Smooth muscle cell (in vitro differentiated cells): ENCODE data around the gene GRM3. TPM values are rescaled to one million over a fixed set of nuclear protein-coding genes. Genes with fewer than 3 reads are reported as not detected.

Source experiments
- DNase-seq: peaks from one replicate; lab custom pipeline; 2025; ENCODE audit not compliant: unreplicated experiment; lab: John Stamatoyannopoulos, UW
- H2AFZ ChIP-seq: fragments of 200-600 bp; sonication (generic); 2 replicates; pipeline ENCODE4 v1.6.0; 2016; ENCODE audit warnings: antibody characterized with exemption, low read depth, mild to moderate bottlenecking
- H3F3A ChIP-seq: fragments of 200-600 bp; sonication (generic); 2 replicates; pipeline ENCODE4 v1.6.0; 2017; ENCODE audit warnings: antibody characterized with exemption, low read depth
- H3K27ac ChIP-seq: fragments of 200-600 bp; sonication (generic); 2 replicates; pipeline ENCODE4 v1.5.1; 2016; ENCODE audit warnings: low read depth, mild to moderate bottlenecking
- H3K27me3 ChIP-seq: fragments of 200-600 bp; sonication (generic); 2 replicates; pipeline ENCODE4 v1.6.1; 2016; ENCODE audit warnings: low read depth, mild to moderate bottlenecking
- H3K36me3 ChIP-seq: fragments of 200-600 bp; sonication (generic); 2 replicates; pipeline ENCODE4 v1.5.1; 2016; ENCODE audit warnings: low read depth
- H3K4me1 ChIP-seq: fragments of 200-600 bp; sonication (generic); 2 replicates; pipeline ENCODE4 v1.5.1; 2016; ENCODE audit warnings: low read depth
- H3K4me2 ChIP-seq: fragments of 200-600 bp; sonication (generic); 2 replicates; pipeline ENCODE4 v1.6.0; 2016; ENCODE audit warnings: mild to moderate bottlenecking
- H3K4me3 ChIP-seq: fragments of 200-600 bp; sonication (generic); 2 replicates; pipeline ENCODE4 v1.5.1; 2016; ENCODE audit warnings: mild to moderate bottlenecking
- H3K79me2 ChIP-seq: fragments of 200-600 bp; sonication (generic); 2 replicates; pipeline ENCODE4 v1.6.0; 2016; ENCODE audit warnings: low read depth, mild to moderate bottlenecking
- H3K9ac ChIP-seq: fragments of 200-600 bp; sonication (generic); 2 replicates; pipeline ENCODE4 v1.6.0; 2016; ENCODE audit warnings: low read depth
- H3K9me3 ChIP-seq: fragments of 200-600 bp; sonication (generic); replicated peaks from 2 replicates; pipeline ENCODE4 v1.5.1; 2016; ENCODE audit warnings: low read depth
- H4K20me1 ChIP-seq: fragments of 200-600 bp; sonication (generic); 2 replicates; pipeline ENCODE4 v1.6.0; 2016; ENCODE audit warnings: low read depth
- WGBS: methylation state at CpG from one replicate; pipeline ENCODE4 v1.1.7; 2016; ENCODE audit warnings: low lambda C conversion rate; 5-methylcytosine and 5-hydroxymethylcytosine counted together
- polyA plus RNA-seq: library from polyadenylated mRNA; unstranded; fragments of >200 nt; fragmentation: Nextera tagmentation; extraction: Ambion mirVana; gene quantifications from 2 replicates; pipeline ENCODE4 v1.2.1, GENCODE V29; 2016
- total RNA-seq: library from RNA; depleted of rRNA; stranded (reverse); fragments of >200 nt; gene quantifications from 2 replicates; pipeline ENCODE4 v1.2.3, GENCODE V29; 2014
- TF ChIP-seq, protein P1 (sequence below): fragments of 200-600 bp; sonication (generic); IDR thresholded peaks from 2 replicates; pipeline ENCODE4 v1.5.1; 2017; ENCODE audit warnings: borderline replicate concordance, mild to moderate bottlenecking, antibody characterized with exemption; ENCODE audit not compliant: insufficient read depth, poor library complexity, severe bottlenecking

The GRM3 gene
- total and polyA plus RNA-seq, 2 experiments from 2014 or later = 0.35 TPM; not detected in 1

- WGBS = 85% methylated on average over 3 of the region's 3 CpGs
- Histone ChIP-seq H2AFZ (no peak overlapping the region), H3K4me2 (no peak overlapping the region), H3K4me1 (peaks cover 18% of the 10 kb centered on the region), H3K36me3 (no peaks in the 10 kb centered on the region), H3K4me3 (no peak overlapping the region), H3K9me3 (no peaks in the 10 kb centered on the region), H3K9ac (no peak overlapping the region), H3F3A (no peaks in the 10 kb centered on the region), H3K27ac (no peak overlapping the region), H4K20me1 (no peaks in the 10 kb centered on the region), H3K79me2 (no peaks in the 10 kb centered on the region), H3K27me3 (no peaks in the 10 kb centered on the region)
- TF ChIP-seq, protein P1, sequence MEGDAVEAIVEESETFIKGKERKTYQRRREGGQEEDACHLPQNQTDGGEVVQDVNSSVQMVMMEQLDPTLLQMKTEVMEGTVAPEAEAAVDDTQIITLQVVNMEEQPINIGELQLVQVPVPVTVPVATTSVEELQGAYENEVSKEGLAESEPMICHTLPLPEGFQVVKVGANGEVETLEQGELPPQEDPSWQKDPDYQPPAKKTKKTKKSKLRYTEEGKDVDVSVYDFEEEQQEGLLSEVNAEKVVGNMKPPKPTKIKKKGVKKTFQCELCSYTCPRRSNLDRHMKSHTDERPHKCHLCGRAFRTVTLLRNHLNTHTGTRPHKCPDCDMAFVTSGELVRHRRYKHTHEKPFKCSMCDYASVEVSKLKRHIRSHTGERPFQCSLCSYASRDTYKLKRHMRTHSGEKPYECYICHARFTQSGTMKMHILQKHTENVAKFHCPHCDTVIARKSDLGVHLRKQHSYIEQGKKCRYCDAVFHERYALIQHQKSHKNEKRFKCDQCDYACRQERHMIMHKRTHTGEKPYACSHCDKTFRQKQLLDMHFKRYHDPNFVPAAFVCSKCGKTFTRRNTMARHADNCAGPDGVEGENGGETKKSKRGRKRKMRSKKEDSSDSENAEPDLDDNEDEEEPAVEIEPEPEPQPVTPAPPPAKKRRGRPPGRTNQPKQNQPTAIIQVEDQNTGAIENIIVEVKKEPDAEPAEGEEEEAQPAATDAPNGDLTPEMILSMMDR = no peak
- DNase-seq = no peak
These were observed 101.5 kb downstream of the GRM3 start for GRCh38 chr7:86745013-86745745.

GRCh38 chr7:86747698-86748097 is 104.0 kb downstream of the GRM3 start:
- Histone ChIP-seq H3K9me3 (no peaks in the 10 kb centered on the region), H4K20me1 (no peaks in the 10 kb centered on the region), H3K4me2 (no peak overlapping the region), H3K9ac (no peak overlapping the region), H3K79me2 (no peaks in the 10 kb centered on the region), H2AFZ (no peak overlapping the region), H3K4me1 (peaks cover 18% of the 10 kb centered on the region), H3F3A (no peaks in the 10 kb centered on the region), H3K27me3 (no peaks in the 10 kb centered on the region), H3K27ac (no peak overlapping the region), H3K4me3 (no peak overlapping the region), H3K36me3 (no peaks in the 10 kb centered on the region)
- WGBS = 61% methylated on average over 3 of the region's 3 CpGs
- TF ChIP-seq, protein P1 = no peak
- DNase-seq = no peak

DNA sequence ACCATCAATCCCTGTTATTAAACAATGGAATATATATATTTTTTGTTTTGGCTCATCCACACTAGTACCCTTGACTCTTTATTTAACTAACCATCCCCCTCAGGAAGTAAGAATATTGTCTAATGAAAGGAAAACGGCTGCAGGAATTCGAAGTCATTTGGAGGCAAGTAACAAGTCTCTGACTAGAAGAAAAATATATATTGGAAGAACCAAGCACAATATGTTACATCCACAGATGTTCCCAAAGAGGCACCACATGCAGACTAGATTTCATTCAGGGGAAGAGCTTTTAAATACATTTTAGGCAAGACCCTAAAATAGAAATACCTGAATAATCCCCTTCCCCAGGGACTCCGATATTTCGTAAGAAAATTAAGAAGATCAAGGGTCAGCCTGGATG is 104.5 kb downstream of the GRM3 start:
- no peaks in the 10 kb centered on the region for H3K9me3 ChIP-seq
- H3K79me2 ChIP-seq = no peaks in the 10 kb centered on the region
- DNase-seq = no peak
- H3K9ac ChIP-seq = no peak overlapping the region
- no peak overlapping the region for H3K4me3 ChIP-seq
- TF ChIP-seq, protein P1 = no peak
- no peak overlapping the region for H3K27ac ChIP-seq
- no peaks in the 10 kb centered on the region for H3F3A ChIP-seq
- no peaks in the 10 kb centered on the region for H4K20me1 ChIP-seq
- no peaks in the 10 kb centered on the region for H3K27me3 ChIP-seq
- H3K4me2 ChIP-seq = no peak overlapping the region
- H2AFZ ChIP-seq = no peak overlapping the region
- H3K4me1 ChIP-seq = peaks cover 18% of the 10 kb centered on the region
- H3K36me3 ChIP-seq = no peaks in the 10 kb centered on the region
- 93% methylated on average over 4 of the region's 4 CpGs for WGBS
